ENCODE measurements around the gene AKR1C2.
"Not testable (repeated sequence)": the region's sequence is repeated elsewhere in the genome, so short reads cannot be mapped to it uniquely, and the experiment has no call there.

- TF ChIP-seq CTCF (IDR thresholded peaks at IDR 0.05 in 2 of 3, conservative IDR thresholded peaks at IDR 0.05 in 1 of 3; ENCODE audit: insufficient read depth in 2 of 3, low read depth in 1 of 3, low read length in 3 of 3); NELFE (IDR thresholded peaks at IDR 0.05; ENCODE audit: insufficient read depth, insufficient read length): not testable (repeated sequence)
Observed at GRCh38 chr10:5010043-5010442, 6.4 kb upstream of the AKR1C2 start.

Measured in K562 (cell line).